HEK293 (cell line): Measurements from ENCODE around the gene CXXC1.

Experiments used
- GLIS1 ChIP-seq: fragments of 450-650 bp; formaldehyde crosslinking; IDR thresholded peaks from 2 replicates; pipeline ENCODE4 v1.5.1; 2016; ENCODE audit warnings: missing biosample characterization, missing genetic modification characterization
- ZBTB21 ChIP-seq: fragments of 450-650 bp; formaldehyde crosslinking; IDR thresholded peaks from 2 replicates; pipeline ENCODE4 v1.5.1; 2017; ENCODE audit warnings: missing biosample characterization, missing genetic modification characterization
- ZNF621 ChIP-seq: fragments of 450-650 bp; formaldehyde crosslinking; IDR thresholded peaks from 2 replicates; pipeline ENCODE4 v1.5.1; 2017; ENCODE audit warnings: missing biosample characterization, missing genetic modification characterization
- ZNF76 ChIP-seq: fragments of 450-650 bp; formaldehyde crosslinking; IDR thresholded peaks from 2 replicates; pipeline ENCODE4; 2016; ENCODE audit warnings: low read depth, missing biosample characterization, missing genetic modification characterization, borderline replicate concordance
- ZNF785 ChIP-seq: fragments of 450-650 bp; formaldehyde crosslinking; IDR thresholded peaks from 2 replicates; pipeline ENCODE4 v1.5.1; 2016; ENCODE audit warnings: missing biosample characterization, missing genetic modification characterization
- TF ChIP-seq, protein P1 (sequence below): fragments of 450-650 bp; formaldehyde crosslinking; IDR thresholded peaks from 2 replicates; pipeline ENCODE4 v1.5.1; 2016; ENCODE audit warnings: missing biosample characterization, missing genetic modification characterization
- TF ChIP-seq, protein P2 (sequence below): fragments of 450-650 bp; formaldehyde crosslinking; IDR thresholded peaks from 2 replicates; pipeline ENCODE4 v1.5.1; 2016; ENCODE audit warnings: missing biosample characterization, missing genetic modification characterization
- TF ChIP-seq, protein P3 (sequence below): fragments of 450-650 bp; IDR thresholded peaks from 2 replicates; pipeline ENCODE4 v1.5.1; 2018; ENCODE audit warnings: missing biosample characterization, mild to moderate bottlenecking, missing genetic modification characterization
- TF ChIP-seq, protein P4 (sequence below): fragments of 450-650 bp; formaldehyde crosslinking; IDR thresholded peaks from 2 replicates; pipeline ENCODE4 v1.5.1; 2017; ENCODE audit warnings: missing biosample characterization, missing genetic modification characterization

DNA sequence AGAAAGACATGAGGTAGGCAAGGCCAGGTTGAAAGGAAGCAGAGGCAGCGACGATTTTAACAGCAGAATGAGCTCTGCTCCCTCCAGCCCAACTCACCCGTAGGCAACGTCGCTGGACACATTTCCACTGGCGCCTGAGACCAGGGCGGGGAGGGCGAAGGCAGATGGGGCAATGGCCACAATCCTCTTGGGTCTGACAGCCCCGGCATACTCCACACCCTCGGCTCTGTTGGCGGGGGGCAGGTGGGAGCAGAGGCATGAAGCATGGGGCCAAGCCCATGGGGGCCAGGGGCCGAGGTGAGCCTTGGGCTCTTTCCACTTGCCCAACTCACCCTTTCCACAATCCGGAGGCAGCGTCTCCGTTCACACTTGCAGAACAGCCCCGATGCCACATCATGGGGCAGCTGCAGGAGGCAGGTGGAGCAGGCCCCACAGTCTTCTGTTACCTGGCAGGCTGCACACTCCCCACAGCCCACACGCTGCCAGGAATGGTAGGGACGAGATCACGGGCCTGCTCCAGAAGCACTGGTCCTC is 11.9 kb downstream of the CXXC1 start:
- no peak for TF ChIP-seq ZNF76 (tag by site-specific recombination)
- no peak for TF ChIP-seq ZNF621 (tag by site-specific recombination)
- no peak for TF ChIP-seq ZBTB21 (tag by site-specific recombination)
- TF ChIP-seq, protein P1, sequence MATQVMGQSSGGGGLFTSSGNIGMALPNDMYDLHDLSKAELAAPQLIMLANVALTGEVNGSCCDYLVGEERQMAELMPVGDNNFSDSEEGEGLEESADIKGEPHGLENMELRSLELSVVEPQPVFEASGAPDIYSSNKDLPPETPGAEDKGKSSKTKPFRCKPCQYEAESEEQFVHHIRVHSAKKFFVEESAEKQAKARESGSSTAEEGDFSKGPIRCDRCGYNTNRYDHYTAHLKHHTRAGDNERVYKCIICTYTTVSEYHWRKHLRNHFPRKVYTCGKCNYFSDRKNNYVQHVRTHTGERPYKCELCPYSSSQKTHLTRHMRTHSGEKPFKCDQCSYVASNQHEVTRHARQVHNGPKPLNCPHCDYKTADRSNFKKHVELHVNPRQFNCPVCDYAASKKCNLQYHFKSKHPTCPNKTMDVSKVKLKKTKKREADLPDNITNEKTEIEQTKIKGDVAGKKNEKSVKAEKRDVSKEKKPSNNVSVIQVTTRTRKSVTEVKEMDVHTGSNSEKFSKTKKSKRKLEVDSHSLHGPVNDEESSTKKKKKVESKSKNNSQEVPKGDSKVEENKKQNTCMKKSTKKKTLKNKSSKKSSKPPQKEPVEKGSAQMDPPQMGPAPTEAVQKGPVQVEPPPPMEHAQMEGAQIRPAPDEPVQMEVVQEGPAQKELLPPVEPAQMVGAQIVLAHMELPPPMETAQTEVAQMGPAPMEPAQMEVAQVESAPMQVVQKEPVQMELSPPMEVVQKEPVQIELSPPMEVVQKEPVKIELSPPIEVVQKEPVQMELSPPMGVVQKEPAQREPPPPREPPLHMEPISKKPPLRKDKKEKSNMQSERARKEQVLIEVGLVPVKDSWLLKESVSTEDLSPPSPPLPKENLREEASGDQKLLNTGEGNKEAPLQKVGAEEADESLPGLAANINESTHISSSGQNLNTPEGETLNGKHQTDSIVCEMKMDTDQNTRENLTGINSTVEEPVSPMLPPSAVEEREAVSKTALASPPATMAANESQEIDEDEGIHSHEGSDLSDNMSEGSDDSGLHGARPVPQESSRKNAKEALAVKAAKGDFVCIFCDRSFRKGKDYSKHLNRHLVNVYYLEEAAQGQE: no peak
- TF ChIP-seq, protein P2, sequence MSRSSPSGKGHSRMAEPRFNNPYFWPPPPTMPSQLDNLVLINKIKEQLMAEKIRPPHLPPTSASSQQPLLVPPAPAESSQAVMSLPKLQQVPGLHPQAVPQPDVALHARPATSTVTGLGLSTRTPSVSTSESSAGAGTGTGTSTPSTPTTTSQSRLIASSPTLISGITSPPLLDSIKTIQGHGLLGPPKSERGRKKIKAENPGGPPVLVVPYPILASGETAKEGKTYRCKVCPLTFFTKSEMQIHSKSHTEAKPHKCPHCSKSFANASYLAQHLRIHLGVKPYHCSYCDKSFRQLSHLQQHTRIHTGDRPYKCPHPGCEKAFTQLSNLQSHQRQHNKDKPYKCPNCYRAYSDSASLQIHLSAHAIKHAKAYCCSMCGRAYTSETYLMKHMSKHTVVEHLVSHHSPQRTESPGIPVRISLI (tag by site-specific recombination): no peak
- no peak for TF ChIP-seq GLIS1 (tag by site-specific recombination)
- TF ChIP-seq, protein P3, sequence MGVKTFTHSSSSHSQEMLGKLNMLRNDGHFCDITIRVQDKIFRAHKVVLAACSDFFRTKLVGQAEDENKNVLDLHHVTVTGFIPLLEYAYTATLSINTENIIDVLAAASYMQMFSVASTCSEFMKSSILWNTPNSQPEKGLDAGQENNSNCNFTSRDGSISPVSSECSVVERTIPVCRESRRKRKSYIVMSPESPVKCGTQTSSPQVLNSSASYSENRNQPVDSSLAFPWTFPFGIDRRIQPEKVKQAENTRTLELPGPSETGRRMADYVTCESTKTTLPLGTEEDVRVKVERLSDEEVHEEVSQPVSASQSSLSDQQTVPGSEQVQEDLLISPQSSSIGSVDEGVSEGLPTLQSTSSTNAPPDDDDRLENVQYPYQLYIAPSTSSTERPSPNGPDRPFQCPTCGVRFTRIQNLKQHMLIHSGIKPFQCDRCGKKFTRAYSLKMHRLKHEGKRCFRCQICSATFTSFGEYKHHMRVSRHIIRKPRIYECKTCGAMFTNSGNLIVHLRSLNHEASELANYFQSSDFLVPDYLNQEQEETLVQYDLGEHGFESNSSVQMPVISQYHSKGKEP (tag by site-specific recombination): no peak
- TF ChIP-seq, protein P4, sequence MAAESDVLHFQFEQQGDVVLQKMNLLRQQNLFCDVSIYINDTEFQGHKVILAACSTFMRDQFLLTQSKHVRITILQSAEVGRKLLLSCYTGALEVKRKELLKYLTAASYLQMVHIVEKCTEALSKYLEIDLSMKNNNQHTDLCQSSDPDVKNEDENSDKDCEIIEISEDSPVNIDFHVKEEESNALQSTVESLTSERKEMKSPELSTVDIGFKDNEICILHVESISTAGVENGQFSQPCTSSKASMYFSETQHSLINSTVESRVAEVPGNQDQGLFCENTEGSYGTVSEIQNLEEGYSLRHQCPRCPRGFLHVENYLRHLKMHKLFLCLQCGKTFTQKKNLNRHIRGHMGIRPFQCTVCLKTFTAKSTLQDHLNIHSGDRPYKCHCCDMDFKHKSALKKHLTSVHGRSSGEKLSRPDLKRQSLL: no peak
- no peak for TF ChIP-seq ZNF785
